T-helper 1 cell treated with Interleukin-12 subunit alpha and Interleukin-12 subunit beta and Interleukin-4 antibody, amounts not matched to agents 30 ng/mL and 1 ng/mL, for 36 hours (primary cell): ENCODE results near the gene PCDH1. TPM values are rescaled to one million over a fixed set of nuclear protein-coding genes. Genes with fewer than 3 reads are reported as not detected.

Experiments
- intact Hi-C: fragments of 100-400 bp; cut with micrococcal nuclease; formaldehyde crosslinking; loops from one replicate; pipeline ENCODE4 v1.15.1; 2024
- total RNA-seq: library from RNA; stranded (reverse); gene quantifications from 2 replicates; pipeline ENCODE4 v1.2.3, GENCODE V29; 2022

The PCDH1 gene
- not detected in 2 replicates for total RNA-seq

DNA sequence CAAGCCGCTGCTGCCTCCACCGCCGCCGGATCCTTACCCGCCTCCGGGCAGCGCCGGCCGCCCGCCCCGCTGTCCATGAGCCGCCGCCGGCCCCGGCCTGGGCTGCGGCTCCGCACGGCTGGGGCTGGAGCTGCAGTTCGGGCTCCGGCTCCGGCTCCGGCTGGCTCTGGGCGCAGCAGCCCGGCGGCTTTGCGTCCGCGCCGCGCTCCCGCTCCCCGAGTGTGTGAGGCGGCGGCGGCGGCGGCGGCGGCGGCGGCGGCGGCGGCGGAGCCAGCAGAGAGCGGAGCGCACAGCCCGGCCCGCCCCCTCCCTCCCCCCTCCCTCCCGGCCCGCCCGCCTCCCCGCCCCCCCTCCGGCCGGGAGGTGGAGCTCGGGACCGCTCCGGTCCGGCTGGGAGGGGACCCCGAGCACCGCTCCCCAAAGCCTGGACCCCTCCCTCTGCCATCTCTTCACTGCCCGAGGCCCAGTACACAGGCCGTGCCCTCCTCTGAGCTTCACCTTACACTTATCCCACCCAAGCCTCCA lies at the start of gene PCDH1:
Gene PCDH1, minus strand, starts transcription at position 225 of the 525 bp plus-strand sequence. Its CDS starts 148 bp downstream, at position 77.
- intact Hi-C loops, result loop anchor here (2.0 to 5.0 kb wide), 3 partner anchors 51 to 269 kb away; partner anchors contain the start of gene RNF14

DNA sequence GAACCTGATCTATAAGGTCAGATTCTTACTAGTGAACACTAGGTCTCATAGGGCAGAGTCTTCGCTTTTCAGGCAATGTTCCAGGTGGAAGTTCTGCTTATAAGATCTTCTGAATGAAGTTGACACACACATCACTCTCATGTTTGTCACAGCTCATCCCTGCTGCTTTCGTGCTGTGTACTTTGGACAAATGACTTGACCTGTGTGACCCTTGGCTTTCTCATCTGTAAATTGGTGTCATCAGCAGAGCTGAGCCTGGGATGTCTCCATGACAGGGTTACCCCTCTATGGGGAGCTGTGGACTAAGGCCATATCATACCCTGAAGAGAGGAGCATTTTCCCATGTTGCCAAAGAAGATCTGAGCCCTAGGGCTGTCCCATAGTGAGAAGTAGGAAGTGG lies 48.2 kb upstream of the PCDH1 start:
- intact Hi-C loops, result loop anchor here (10.0 kb wide), 1 partner anchor 1212 kb away; no protein-coding TSS in a partner anchor

DNA sequence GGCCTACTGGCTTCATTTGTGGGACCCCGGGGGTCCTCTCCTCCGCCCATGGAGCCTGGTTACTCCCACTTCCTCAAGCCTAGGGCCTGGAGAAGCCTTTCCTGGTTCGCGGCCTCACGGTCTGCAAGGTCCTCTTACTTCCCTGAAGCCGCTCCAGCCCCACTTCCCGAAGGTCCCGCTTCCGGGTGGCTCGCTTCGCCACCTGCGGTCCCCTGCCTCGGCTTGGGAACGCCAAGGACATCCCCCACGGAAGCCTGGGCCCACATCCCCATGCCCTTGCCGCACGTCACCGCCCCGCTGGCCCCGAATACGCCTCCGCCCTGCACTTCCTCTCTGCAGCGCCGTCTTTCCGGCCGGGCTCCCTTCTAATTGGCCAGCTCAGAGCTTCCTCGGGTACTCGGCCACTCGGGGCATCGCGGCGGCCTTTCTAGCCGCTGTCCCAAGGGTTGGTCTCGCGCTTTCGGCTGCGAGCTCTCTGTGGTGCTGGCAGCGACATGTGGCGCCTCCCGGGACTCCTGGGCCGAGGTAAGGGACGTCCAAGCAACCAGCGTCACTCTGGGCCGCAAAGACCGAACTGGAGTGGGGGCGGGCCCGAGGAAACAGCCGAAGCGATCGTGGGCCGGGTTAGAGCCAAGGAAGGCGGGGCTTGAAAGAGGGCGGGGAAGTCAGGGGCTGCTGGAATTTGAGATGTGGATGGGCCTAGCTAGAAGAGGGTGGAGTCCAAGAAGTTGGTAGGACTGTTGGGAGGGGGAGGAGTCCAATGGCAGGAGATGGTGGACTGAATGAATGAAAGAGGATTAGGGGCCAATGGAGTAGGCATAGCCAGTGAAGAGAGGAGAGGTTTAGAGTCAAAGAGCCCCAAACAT lies 45.5 kb upstream of the PCDH1 start, which contains the start of gene DELE1:
Gene DELE1, plus strand, starts transcription at position 424 of the 866 bp plus-strand sequence. Its CDS starts 71 bp downstream, at position 495.
- intact Hi-C loops, result loop anchor here (1.0 to 10.0 kb wide), 16 partner anchors 37 to 1209 kb away; partner anchors contain the start of genes ARHGAP26, FCHSD1, GNPDA1 and HDAC3

DNA sequence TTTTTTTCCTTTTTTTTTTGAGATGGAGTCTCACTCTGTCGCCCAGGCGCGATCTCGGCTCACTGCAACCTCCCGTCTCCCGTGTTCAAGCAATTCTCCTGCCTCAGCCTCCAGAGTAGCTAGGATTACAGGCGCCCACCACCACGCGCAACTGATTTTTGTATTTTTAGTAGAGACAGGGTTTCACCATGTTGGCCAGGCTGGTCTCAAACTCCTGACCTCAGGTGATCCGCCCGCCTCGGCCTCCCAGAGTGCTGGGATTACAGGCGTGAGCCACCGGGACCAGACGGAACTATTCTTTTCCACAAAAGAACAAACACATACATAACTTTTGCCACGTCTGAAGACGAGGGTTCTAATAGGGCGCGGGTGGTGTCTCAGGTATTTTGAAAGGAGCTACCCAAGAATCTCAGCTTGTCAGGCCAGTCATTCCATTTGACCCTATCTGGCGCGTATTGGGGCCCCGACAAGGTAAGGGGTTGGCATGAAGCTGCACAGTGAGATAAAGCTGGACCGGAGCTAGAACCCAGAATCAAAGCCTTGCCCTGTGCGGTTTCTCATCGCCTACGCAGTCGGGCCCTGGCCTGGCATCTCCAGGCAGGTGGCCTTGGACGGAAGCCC lies 44.7 kb upstream of the PCDH1 start:
- intact Hi-C loops, result loop anchor here (1.0 to 10.0 kb wide), 9 partner anchors 46 to 1208 kb away; partner anchors contain the start of genes ARHGAP26, GNPDA1, NDFIP1 and RNF14

DNA sequence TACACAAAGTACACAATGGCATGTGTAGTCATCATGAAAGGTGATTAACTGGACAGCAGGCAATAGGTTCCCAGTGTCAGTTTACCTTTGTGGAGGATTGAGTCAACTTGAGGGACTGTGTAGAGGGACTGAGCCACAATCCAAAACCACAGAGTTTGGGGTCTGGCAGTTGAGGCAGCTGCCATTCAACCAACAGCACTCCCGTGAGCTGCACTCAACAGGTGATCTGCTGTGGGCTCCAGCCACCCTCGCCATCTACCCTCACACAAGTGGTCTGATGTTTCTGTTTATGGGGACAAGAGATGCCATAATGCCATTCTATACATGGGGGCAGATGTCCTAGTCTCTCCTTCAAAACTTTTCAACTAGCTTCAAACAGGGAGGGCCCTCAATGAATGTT lies 42.6 kb upstream of the PCDH1 start:
- intact Hi-C loops, result loop anchor here (5.0 to 10.0 kb wide), 3 partner anchors 318 to 1206 kb away; partner anchors contain the start of gene ARHGAP26

DNA sequence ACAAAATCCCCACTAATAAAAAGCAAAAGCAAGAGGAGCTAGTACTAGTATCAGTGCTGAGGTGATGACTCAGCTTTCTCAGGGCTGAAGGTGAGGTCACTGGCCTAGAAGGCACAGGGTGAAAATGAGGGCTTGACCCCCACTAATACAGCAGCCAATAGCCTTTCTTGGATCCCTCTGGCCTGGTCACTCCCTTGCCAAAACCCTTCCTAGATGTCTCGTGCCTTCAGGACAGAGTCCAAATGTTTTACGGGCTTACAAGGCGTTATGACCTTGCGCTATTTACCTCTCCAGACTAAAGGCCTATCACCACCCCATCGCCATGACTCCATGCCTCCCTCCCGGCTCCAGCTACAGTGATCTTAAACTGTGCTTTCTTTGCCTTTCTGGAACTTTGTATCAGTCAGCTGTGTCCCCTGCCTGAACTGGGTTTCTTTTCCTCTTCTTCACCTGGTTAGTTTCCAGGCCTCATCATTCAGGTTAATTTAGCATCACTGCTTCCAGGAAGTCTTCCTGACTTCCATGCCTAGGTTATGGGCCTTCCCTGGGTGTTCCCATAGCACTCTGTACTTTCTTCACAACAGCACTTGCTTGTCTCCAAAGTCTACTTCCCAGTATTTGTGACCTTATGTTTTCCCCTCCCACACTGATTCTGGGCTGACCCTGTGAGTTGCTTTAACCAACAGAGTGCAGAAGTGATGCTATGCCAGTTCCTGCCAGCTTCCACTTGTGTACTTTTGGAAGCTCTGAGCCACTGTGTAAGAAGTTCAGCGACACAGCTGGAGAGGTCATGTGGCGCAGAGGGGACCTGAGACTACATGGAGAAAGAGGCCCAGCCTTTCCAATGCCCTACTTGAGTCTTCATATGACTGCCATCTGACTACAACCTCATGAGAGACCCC lies 41.3 kb upstream of the PCDH1 start:
- intact Hi-C loops, result loop anchor here (5.0 to 10.0 kb wide), 3 partner anchors 317 to 1205 kb away; partner anchors contain the start of gene ARHGAP26

DNA sequence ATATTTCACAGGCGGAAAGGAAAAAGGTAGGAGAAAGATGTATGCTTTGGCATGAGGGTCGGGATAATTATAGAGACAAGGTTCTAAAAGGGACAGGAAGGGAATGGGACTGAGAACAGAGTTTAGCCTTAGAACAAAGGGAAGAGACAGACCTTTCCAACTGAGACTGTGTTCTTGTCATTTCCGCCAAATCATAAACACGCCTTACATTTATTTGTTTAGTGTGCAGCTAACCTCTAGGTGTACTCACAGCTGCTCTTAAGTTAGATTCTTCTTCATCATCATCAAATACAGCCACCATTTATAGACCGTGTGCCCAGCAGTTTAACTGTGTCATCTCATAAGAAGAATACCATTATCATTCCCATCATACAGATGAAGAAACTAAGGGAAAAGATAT lies 39.5 kb upstream of the PCDH1 start:
- intact Hi-C loops, result no loop called here

DNA sequence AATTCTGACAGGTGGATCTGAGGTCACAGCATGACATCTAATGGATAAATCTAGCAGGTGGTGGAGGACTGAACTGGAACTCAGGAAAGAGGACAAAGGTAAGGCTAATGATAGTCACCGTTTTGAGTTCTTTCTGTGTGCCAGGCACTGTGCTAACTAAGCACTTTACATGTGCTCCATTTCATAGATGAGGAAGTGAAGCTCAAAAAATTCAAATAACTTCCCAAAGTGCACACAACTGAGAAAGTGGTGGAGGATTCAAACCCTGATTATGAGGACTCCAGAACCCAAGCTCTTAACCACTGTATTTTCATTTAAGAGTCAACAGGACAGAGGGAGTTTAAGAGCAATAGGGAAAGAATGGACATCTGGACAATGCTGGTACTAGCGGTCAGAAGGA lies 38.3 kb upstream of the PCDH1 start:
- intact Hi-C loops, result no loop called here

DNA sequence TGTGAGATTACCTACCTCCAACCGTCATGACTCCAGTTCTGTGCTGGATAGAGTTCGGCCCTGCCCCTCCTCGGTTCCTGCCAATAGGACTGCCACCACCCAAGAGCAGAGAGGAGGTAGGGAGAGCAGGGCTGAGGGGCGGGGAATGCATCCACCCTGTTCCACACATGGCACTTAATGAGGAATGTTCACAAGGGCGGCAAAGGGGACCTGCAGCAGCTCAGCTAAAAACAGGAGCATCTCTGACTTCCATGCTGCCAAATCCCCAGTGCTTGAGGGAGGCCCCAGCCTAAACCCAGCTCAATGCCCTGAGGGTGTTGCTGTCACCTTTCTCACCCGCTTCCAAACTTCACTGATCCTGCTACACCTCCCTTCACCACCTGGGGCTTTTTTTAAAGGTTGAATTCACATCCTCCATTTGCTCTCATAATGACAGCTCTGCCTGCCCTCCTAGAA lies 37.7 kb upstream of the PCDH1 start:
- intact Hi-C loops, result no loop called here

DNA sequence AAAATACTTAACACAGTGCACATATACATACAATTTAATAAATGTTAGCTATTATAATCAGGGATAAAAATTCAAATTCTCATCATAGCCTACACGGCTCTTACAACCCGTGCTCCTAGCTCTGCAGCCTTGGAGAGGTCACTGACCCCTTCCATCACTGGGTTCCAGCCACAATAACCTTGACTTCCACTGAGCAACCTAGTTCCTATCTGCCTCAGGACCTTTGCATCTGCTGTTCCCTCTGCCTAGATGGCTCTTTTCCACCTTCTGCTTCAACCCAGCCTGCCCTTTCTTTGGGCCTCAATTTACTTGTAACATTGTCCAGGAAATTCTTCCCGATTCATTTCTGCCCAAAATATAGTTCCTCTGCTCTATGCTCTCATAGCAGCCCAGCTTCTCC lies 36.6 kb upstream of the PCDH1 start:
- intact Hi-C loops, result no loop called here

DNA sequence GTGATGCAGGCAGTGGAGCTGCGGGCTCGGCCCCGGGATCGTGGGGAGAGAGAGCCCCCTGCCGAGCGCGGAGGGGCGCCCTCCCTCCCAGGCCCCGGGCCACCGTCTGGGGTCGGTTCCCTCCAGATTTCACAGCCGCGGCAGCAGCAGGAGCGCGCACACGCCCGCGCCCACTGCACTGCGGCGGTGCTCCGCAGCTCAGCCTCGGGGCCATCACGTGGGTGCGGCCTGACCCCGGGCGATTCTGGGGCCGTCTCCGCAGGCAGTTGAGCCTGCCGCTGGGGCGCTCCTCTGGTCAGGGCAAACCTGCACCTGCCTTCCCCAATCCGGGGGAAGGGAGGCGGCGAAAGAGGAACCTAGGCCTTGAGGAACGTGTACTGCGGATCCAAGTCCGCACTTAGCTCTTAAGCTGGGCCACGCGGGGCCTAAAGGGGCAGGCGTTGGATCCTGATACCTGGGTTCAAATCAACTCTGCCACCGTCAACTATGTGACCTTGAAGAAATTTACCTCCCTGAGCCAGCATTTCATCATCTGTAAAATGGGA lies 36.1 kb upstream of the PCDH1 start:
- intact Hi-C loops, result no loop called here

DNA sequence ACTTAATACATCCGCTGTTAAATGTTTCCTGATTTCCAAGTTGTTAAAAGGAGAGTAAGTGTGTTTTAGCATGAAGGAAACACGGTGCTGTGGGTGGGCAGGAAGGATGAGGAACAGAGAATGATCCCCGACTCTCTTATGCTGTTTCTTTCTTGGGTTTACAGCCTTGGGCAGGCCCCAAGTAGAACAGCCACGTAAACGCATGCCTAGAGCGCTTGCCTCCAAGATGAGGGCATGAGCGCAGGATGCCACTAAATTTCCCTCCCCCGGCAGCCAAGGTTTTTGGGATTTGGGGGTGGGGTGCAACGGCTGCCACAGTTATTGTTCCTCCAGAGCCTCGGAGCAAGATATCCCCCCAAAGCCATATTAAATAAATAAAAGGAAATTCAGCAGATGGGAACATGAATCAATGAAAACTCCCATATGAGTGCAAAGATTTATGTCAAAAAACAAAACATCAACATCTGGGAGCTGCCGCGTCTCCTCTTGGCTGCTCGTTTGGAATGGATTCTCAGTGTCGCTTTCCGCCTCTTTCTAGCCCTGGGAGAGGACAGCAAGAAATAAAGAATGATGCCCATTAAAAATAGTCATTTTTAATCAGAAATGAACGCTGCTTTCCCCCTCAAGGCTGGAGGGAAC lies 35.5 kb upstream of the PCDH1 start:
- intact Hi-C loops, result no loop called here

DNA sequence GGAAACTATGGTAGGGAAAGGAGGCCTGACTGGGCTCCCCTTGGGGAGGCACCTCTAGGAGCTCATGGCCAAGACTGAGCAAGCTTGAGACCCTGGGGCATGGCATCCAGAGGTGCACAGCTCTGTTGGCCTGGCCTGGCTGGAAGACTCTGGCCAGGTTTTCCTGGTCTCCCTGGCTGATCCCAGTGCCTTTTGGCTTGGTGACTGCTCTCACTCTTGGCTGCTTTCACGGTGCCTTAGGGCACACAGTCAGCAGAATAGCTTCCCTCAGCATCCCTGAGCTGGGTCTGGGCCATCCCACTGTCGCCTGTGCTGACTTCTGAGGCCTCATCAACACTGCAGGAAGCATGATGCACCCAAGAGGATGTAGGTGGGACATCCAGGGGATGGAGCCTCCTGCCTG lies 32.1 kb upstream of the PCDH1 start:
- intact Hi-C loops, result no loop called here

DNA sequence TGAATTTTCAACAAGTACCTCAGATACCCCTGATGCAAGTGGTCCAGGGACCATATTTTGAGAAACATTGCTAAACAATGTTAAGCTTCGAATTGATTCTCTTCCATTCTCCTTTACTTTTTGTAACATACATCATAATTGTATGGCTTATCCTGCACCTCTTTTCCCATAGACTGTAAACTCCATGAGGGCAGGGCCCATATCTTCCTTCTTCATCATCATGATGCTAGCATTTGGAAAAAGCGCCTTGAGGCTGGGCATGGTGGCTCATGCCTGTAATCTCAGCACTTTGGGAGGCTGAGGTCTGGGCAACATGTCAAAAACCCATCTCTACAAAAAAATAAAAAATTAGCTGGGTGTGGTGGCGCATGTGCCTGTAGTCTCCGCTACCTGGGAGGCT lies 31.0 kb upstream of the PCDH1 start:
- intact Hi-C loops, result no loop called here

DNA sequence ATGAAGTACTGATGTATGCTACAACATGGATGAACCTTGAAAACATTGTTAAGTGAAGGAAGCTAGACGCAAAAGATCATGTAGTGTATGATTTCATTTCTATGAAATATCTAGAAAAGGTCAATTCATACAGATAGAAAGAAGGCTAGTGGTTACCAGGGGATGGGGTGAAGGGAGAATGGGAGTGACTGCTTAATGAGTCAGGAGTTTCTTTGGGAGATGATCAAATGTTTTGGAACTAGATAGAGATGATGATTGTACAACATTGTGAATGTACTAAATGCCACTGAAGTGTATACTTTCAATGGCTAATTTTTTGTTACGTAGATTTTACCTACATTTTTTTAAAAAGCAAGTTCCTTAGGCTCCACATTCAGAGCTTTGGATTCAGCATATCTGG lies 30.6 kb upstream of the PCDH1 start:
- intact Hi-C loops, result no loop called here

DNA sequence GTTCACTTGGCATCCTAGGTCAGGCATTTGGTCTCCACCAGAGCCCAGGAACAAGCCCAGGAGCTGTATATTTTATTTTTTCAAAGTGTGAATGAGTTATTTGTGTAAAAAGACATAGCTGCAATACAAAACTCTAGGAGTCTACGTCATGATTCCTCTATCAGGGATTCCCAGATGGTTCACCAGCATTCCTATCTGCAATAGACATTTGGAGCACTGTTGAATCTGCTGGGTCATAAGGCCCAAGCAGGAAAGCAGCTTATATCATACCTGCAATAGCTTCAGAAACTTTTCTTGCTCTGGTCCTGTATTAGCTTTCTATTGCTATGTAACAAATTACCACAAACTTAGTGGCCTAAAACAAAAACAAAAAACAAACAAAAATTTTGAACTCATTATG lies 28.8 kb upstream of the PCDH1 start:
- intact Hi-C loops, result no loop called here

DNA sequence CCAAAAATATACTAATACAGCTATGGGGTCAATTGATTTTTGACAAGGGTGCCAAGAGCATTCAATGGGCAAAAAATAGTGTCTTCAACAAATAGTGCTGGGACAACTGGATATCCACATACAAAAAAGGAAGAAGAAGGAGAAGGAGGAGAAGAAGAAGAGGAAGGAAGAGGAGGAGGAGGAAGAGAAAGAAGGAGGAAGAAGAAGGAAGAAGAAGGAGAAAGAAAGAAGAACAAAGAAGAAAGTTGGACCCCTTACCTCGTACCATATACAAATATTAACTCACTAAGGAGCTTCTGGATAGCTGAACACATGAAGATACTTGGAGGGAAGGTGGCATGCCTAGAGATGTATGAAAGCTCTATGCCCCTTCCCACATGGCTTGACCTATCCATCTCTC lies 28.3 kb upstream of the PCDH1 start:
- intact Hi-C loops, result no loop called here

DNA sequence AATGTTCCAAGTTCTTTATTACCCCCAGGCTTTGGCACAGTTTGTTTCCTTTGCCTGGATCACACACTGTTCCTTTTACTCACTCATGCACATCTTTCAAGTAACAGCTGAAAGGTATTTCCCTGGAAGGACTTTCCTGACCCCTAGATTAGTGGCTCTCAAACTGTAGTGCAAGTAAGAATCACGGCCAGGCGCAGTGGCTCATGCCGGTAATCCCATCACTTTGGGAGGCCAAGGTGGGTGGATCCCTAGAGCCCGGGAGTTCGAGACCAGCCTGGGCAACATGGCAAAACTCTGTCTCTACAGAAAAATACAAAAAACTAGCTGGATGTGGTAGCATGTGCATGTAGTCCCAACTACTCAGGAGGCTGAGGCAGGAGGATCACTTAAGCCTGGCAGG lies 26.3 kb upstream of the PCDH1 start:
- intact Hi-C loops, result no loop called here

DNA sequence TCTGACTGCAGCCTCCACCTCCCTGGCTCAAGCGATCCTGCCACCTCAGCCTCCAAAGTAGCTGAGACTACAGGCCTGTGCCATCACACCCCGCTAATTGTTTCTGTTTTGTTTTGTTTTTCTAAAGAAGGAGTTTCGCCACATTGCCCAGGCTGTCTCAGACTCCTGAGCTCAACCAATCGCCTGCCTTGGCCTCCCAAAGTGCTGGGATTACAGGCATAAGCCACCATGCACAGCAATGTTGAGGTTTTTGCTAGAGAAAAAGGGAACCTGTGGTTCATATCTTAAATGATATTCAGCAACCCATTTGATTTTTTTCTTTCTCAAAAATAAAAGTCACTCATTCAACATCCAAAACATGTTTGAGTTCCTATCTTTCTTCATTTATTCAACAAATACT lies 25.1 kb upstream of the PCDH1 start:
- intact Hi-C loops, result no loop called here
